GM18520 (cell line): ENCODE results near the gene LRCOL1.

Experiments used
- ATAC-seq: cut with Tn5 transposase; IDR thresholded peaks from one replicate; pipeline ENCODE4 v1.9.1; 2021; ENCODE audit not compliant: unreplicated experiment

The LRCOL1 gene

GRCh38 chr12:132637811-132638210 is 27.4 kb upstream of the LRCOL1 start:
- no peak for ATAC-seq

DNA sequence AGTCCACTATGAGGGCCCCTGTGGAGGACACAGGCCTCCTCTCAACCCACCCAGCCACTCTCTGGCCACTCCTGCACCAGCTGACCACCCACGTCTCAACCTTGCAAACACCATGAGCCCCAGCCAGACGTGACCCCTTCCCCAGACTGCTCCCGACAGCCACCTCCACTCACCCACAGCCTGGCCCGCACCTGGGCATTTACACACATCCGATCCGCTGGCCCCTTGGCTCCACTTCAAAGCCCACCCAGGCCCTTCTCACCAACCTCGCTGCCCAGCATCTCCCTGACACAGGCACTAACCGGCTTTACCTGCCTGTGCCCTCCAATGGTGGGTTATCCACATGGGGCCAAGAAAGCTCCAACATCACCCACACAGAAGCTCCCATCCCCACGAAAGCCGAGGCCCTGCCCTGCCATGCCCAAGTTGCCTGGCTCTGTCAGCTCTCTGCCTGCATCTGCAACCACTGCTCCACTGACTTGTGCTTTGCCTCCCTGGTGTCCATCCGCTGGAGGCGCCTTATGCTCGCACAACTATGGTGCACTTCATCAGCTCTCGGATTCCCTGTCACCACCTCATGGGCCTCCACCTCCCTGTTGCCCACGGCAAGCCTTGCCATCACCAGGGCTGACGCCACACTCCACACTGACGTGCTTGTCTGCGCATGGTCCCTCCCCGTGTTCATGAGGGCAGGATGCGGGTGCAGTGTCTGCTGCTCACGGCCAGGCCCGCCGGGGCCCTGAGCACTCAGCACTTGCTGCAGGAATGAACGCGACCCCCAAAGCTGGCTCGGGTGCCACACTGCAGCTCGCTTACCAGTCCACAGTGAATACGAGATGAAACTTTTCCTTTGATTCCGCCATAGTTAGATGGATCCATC is 24.9 kb upstream of the LRCOL1 start:
- no peak for ATAC-seq

DNA sequence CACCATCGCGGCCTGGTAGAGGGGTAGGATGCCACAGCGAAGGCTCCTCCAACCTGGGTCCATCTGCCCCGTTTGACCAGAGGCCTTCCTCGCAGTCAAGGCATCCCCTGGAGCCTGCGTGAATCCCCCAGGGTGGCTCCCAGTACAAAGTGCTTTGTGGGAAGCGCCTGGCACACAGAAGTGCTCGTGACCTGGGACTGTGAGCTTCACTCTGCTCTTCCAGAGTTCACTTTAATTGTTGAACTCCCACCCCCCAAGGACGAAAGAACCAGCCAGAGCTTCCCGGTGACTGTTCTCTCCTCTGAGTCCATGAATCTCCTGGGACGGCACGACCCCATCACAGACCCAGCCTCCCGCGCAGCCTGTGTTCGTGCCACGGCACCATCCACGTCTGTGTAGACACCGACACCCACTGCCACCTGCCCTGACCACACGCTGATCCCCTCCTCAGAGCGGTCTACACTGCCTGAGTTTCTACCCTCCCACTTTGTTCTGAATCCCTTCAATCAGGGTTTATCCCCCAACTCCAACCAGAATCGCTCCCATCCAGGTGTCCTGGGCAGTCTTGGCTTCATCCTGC is 24.1 kb upstream of the LRCOL1 start:
- no peak for ATAC-seq

DNA sequence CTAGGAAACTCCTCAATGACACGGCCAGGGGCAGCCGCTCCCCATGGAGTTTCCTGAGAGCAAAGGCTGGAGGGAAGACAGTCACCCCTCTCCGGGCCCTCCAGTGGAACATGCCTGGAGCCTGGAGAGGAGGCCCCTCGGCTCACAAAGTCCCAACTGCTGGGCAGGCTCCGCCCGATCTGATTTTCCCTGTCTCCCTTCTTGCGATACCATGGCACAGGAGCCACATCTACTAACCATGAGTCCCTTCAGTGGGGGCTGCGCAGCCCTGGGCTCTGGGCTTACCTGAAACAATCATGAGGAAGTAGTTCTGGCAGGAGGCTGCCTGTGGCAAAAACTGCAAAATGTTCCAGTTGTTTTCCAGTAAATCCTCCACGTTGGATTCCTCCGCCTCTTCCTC is 23.5 kb upstream of the LRCOL1 start:
- no peak for ATAC-seq

DNA sequence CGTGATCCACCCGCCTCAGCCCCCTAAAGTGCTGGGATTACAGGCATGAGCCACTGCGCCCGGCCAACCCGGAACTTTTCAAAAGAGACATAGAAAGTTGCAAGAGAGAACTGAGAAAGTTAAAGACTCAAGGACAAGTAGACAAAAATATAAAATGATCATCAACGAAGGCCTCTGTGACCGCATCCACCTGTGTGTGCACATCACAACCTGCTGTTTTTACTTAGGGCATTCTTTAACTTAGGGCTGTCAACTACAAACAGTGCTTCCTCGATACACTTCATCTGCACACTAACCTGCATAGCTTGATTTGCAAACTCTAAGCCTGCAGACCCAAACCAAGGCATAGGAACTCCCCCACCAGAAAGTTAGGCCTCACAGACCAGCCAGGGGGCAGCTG is 23.0 kb upstream of the LRCOL1 start:
- no peak for ATAC-seq

DNA sequence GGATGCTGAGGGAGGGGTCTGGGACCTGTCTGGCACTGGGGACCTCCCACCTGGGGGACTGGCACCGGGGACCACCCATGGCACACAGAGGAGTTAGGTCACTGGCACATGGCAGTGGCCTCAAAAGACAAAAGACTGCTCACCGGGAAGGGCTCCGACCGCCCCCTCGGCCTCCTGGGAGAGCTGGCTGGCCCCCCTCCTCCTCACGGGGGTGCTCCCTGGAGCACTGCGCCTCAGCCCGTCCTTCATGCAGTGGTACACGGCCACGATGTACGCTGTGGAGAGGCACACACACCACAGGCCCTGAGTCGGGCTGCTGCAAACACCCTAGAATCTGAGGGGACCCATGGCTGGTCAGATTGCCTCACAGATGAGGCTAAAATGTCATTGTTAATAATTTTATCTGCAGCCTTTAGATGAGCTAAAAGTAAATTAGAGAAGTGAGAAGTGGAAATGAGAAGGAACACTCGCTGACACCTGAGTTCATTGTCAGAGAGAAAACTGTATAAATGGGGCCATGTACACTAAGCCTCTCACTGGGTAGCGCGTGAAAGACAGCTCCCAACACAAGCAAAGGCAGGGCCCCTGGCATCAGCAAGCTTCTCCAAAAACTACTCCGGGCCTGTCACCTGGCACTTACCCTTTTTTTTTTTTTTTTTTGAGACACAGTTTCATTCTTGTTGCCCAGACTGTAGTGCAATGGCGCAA is 22.3 kb upstream of the LRCOL1 start:
- ATAC-seq, result no peak

- ATAC-seq, result no peak
Observed at GRCh38 chr12:132631666-132632065, 21.3 kb upstream of the LRCOL1 start.

DNA sequence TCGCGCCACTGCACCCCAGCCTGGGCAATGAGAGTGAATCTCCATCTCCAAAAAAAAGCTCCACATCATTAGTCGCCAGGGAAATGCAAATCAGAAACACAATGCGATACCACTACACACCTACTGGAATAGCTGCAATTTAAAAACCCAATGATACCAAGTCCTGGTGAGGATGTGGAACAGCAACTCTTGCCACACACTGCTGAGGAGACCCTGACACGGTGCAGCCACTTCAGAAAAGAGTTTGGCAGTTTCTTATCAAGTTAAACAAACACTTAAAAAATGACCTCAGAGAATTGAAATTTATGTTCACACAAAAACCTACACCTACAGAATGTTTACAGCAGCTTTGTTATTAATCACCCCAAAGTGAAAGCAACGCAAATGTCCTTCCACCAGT is 20.3 kb upstream of the LRCOL1 start:
- no peak for ATAC-seq

GRCh38 chr12:132629330-132629729 is 18.9 kb upstream of the LRCOL1 start:
- ATAC-seq, result no peak

DNA sequence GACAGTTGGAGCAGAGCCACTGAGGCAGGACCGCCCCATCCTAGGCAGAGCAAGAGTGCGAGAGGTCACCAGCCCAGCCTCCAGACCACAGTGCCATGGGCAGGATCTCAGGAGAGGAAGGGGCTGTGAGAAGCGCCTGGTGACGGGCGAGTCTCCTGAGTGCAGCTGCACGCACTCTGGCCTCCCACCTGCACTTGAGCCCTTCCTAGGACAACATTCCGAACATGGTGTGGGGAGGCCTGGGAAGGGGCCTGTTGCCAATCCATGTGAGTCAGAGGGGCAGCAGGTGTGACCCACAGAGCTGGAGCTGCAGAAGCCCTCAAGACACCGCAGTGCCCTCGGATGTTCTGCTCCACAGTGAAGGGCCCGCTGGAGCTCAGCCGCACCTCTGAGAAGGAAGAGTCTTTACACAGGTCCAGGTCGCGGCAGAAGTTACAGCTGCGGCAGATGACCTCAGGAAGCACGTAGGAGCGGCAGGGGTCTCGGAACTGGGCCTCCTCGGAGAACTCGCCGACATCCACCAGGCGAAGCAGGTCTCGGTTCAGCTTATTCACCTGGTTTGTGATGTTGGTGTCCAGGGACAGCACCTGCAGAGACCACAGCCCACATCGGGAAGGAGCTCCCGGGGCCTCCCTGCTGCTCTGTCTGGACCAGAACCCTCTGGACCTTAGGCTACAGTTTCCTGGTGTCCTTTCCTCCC is 15.5 kb upstream of the LRCOL1 start:
- ATAC-seq, result no peak

GRCh38 chr12:132624910-132625630 is 14.7 kb upstream of the LRCOL1 start:
- ATAC-seq, result no peak

DNA sequence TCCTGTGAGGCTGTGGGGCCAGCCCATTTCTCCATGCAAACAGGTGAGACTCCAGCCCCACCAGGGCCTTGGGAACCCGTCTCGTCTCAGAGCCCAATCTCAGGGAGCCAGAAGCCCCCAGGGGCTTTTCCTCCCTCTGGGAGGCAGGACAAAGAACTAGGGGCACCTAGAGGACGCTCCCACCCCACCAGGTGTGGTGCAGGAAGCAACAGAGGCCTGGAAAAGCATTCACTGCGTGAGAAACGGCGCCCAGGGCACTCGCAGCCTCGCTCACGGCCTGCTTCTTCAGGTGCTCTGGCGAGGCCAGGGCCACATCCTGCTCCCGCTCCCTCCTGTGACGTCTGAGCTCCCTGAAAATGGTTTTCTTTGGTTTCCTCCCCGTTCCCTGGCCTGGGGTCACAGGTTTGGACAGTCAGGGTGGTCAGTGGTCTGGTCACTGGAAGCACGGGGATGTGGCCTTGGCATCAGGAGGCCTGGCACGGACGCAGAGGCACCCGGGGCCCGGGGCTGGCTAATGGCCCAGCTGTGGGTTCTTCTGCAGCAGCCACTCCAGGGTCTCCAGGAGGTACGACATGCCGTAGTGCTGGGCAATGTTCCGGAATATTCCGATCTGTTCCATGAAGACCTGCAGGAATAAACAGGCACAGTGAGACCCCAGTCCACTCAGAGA is 13.9 kb upstream of the LRCOL1 start:
- ATAC-seq, result no peak

- ATAC-seq, result no peak
Observed at GRCh38 chr12:132623072-132623869, 12.9 kb upstream of the LRCOL1 start.

- ATAC-seq, result no peak
Observed at GRCh38 chr12:132622437-132623071, 12.2 kb upstream of the LRCOL1 start.

DNA sequence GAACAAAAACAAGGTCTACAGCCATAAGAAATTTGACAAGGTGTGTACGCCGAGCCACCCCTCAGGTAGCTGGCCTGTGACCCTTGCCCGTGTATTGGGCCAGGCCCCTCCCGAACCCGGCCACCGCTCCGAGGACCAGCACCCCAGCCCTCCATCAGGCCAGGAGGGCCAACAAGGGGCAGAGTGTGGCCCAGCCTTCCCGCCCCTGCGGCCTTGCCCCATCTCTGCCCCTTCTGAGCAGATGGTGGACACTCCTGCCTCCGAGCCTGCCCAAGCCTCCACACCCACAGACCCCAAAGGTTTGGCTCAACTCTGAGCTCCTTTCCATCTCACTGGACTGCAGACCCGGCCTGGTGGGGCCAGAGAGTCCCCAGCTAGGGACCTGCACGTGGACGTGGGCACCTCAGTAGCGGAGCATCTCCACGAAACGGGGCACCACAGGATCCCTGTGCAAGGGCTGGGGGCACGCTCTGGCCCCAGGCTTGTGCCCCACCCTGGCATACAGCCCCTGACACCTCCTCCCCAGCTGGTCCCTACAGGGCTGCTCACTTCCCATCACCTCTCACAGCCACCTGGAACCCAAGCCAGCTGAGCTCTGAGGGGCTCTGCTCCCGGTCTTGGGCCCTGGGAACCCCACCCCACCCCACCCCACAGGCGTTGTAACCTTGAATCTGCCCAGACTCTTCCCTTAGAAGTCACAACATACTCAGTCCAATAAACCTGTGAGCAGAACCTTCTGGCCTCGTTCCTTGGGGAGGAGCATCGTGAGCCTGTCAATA is 11.5 kb upstream of the LRCOL1 start:
- ATAC-seq, result no peak

GRCh38 chr12:132620899-132621656 is 10.7 kb upstream of the LRCOL1 start:
- no peak for ATAC-seq

DNA sequence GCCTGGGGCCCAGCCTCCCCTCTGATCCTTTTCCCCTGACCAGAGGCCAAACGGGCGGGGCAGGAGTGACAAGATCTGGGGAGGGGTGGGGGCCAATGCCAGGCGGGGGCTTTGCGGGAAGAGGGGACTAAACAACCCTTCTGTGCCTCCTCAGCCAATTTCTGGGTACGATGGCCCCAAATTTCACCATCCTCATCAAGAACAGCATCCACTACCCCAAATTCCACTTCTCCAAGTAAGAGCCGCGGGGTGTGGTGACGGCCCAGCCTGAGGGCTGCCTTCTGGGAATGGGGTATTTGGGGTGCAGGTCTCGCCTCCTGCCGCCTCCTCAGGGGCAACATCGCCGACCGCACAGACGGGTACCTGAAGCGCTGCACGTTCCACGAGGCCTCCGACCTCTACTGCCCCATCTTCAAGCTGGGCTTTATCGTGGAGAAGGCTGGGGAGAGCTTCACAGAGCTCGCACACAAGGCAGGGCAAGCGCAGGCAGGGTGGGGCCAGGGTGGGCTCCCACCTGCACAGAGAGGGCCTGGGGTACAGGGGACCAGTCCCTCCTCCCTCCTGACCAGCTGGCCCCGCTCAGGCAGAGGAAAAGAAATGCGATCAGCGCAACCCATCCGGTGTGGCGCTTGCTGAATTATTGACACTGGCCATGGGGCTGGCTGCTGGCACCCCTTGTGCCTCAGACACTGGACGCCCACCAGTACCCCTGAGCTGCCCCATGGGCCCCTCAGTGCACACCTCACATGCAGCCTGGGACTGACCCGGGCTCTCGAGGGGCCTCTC is 9.9 kb upstream of the LRCOL1 start:
- no peak for ATAC-seq
